ENCODE results near the gene NPLOC4.

Gene NPLOC4

GRCh38 chr17:81664051-81664470 is 27.1 kb upstream of the NPLOC4 start:
- 92 to 96% methylated on average over 7 of the region's 7 CpGs for WGBS, 2 experiments
- no peaks in the 10 kb centered on the region for H3K27me3 ChIP-seq (ENCODE audit: control insufficient read depth, insufficient read depth, low read length, poor library complexity, severe bottlenecking)
- peaks cover 5% of the 10 kb centered on the region for H3K4me1 ChIP-seq (ENCODE audit: control insufficient read depth, insufficient read depth, low read length)
- peaks cover 3% of the 10 kb centered on the region for H3K36me3 ChIP-seq (ENCODE audit: control insufficient read depth, insufficient read depth, low read length)
- no peak overlapping the region for H3K4me3 ChIP-seq (ENCODE audit: insufficient read depth, low read depth, low read length)
- no peaks in the 10 kb centered on the region for H3K9me3 ChIP-seq (ENCODE audit: control insufficient read depth, low read length)
- H3K27ac ChIP-seq (ENCODE audit: insufficient read depth, low read depth, low read length, poor library complexity, severe bottlenecking), result no peak overlapping the region

- 95% methylated on average over 4 of the region's 4 CpGs for WGBS, 2 experiments
- no peak overlapping the region for H3K4me3 ChIP-seq (ENCODE audit: insufficient read depth, low read depth, low read length)
Measured at GRCh38 chr17:81662002-81662401, 25.1 kb upstream of the NPLOC4 start.

DNA sequence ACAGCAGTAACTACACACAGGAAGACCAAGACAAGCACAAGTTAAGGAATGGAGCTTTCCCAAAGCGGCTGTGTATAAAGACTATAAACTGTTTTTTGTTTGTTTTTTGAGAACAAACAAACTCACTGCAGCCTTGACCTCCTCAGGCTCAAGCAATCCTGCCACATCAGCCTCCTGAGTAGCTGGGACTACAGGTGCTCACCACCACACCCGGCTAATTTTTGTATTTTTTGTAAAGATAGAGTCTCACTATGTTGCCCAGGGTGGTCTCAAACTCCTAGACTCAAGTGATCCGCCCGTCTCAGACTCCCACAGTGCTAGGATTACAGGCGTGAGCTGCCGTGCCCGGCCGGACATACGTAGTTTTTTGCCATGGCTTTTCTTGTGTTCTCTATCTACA is 23.5 kb upstream of the NPLOC4 start:
- no peaks in the 10 kb centered on the region for H3K36me3 ChIP-seq (ENCODE audit: control insufficient read depth, insufficient read depth, low read length)
- no peaks in the 10 kb centered on the region for H3K9me3 ChIP-seq (ENCODE audit: control insufficient read depth, low read length)
- no peak overlapping the region for H3K4me3 ChIP-seq (ENCODE audit: insufficient read depth, low read depth, low read length)
- WGBS, 2 experiments, result 94% methylated on average over 9 of the region's 9 CpGs
- no peaks in the 10 kb centered on the region for H3K27me3 ChIP-seq (ENCODE audit: control insufficient read depth, insufficient read depth, low read length, poor library complexity, severe bottlenecking)
- no peak overlapping the region for H3K27ac ChIP-seq (ENCODE audit: insufficient read depth, low read depth, low read length, poor library complexity, severe bottlenecking)
- H3K4me1 ChIP-seq (ENCODE audit: control insufficient read depth, insufficient read depth, low read length), result no peaks in the 10 kb centered on the region

More at GRCh38 chr17:81662002-81662401, 25.1 kb upstream of the NPLOC4 start:
- H3K36me3 ChIP-seq (ENCODE audit: control insufficient read depth, insufficient read depth, low read length), result no peaks in the 10 kb centered on the region
- H3K27ac ChIP-seq (ENCODE audit: insufficient read depth, low read depth, low read length, poor library complexity, severe bottlenecking), result no peak overlapping the region
- no peaks in the 10 kb centered on the region for H3K27me3 ChIP-seq (ENCODE audit: control insufficient read depth, insufficient read depth, low read length, poor library complexity, severe bottlenecking)
- no peaks in the 10 kb centered on the region for H3K9me3 ChIP-seq (ENCODE audit: control insufficient read depth, low read length)
- no peaks in the 10 kb centered on the region for H3K4me1 ChIP-seq (ENCODE audit: control insufficient read depth, insufficient read depth, low read length)

DNA sequence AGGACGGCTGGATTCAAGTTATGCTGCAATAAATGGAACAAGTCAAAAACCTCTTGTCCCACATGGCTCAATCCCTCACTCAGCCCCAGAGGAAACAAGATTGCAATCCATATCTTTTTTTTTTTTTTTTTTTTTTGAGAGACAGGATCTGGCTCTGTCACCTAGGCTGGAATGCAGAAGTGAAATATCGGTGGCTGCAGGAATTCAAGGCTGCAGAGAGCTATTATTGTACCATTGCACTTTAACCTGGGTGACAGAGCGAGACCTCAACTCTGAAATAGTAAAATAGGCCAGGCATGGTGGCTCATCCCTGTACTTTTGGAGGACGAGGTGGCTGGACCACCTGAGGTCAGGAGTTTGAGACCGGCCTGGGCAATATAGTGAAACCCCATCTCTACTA is 22.1 kb upstream of the NPLOC4 start:
- Histone ChIP-seq H3K27me3 (ENCODE audit: control insufficient read depth, insufficient read depth, low read length, poor library complexity, severe bottlenecking) (no peaks in the 10 kb centered on the region), H3K27ac (ENCODE audit: insufficient read depth, low read depth, low read length, poor library complexity, severe bottlenecking) (no peak overlapping the region), H3K4me1 (ENCODE audit: control insufficient read depth, insufficient read depth, low read length) (no peaks in the 10 kb centered on the region), H3K36me3 (ENCODE audit: control insufficient read depth, insufficient read depth, low read length) (no peaks in the 10 kb centered on the region), H3K4me3 (ENCODE audit: insufficient read depth, low read depth, low read length) (no peak overlapping the region), H3K9me3 (ENCODE audit: control insufficient read depth, low read length) (no peaks in the 10 kb centered on the region)
- WGBS, 2 experiments, result 91 to 93% methylated on average over 5 of the region's 5 CpGs

DNA sequence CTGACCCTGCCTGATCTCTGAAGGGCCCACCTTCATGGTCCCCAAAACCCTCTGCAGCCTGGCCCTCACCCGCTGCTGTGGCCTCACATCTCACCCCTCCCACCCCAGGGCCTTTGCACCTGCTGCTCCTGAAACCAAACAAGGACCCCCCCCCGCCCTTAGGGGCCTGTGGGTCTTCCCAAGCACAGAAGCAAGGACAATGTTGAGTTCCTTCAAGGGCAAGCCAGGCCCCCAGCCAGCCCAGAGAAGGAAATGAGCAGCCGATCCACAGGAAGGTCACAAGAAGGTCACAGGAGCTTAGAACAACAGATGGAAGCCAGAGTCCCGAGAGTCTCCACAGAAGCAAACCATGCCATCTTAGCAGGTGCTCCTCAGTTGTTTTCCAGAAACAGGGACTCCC is 19.9 kb upstream of the NPLOC4 start:
- H3K4me1 ChIP-seq (ENCODE audit: control insufficient read depth, insufficient read depth, low read length), result no peaks in the 10 kb centered on the region
- H3K4me3 ChIP-seq (ENCODE audit: insufficient read depth, low read depth, low read length), result no peak overlapping the region
- H3K27ac ChIP-seq (ENCODE audit: insufficient read depth, low read depth, low read length, poor library complexity, severe bottlenecking), result no peak overlapping the region
- 86 to 89% methylated on average over 4 of the region's 4 CpGs for WGBS, 2 experiments
- no peaks in the 10 kb centered on the region for H3K36me3 ChIP-seq (ENCODE audit: control insufficient read depth, insufficient read depth, low read length)
- no peaks in the 10 kb centered on the region for H3K9me3 ChIP-seq (ENCODE audit: control insufficient read depth, low read length)
- H3K27me3 ChIP-seq (ENCODE audit: control insufficient read depth, insufficient read depth, low read length, poor library complexity, severe bottlenecking), result no peaks in the 10 kb centered on the region

GRCh38 chr17:81656118-81656743 is 19.3 kb upstream of the NPLOC4 start, which contains the start of gene PDE6G:
PDE6G (minus strand) TSS chr17:81656542; CDS start chr17:81653305, 3,237 bp downstream.
- no peaks in the 10 kb centered on the region for H3K9me3 ChIP-seq (ENCODE audit: control insufficient read depth, low read length)
- no peaks in the 10 kb centered on the region for H3K4me1 ChIP-seq (ENCODE audit: control insufficient read depth, insufficient read depth, low read length)
- no peak within 1 kb of the TSS for H3K27ac ChIP-seq (ENCODE audit: insufficient read depth, low read depth, low read length, poor library complexity, severe bottlenecking)
- H3K4me3 ChIP-seq (ENCODE audit: insufficient read depth, low read depth, low read length), result no peak within 1 kb of the TSS
- H3K27me3 ChIP-seq (ENCODE audit: control insufficient read depth, insufficient read depth, low read length, poor library complexity, severe bottlenecking), result no peaks in the 10 kb centered on the region
- no peaks in the 10 kb centered on the region for H3K36me3 ChIP-seq (ENCODE audit: control insufficient read depth, insufficient read depth, low read length)
- WGBS, 2 experiments, result 88 to 89% methylated on average over 15 of the region's 15 CpGs

GRCh38 chr17:81655378-81656117 is 18.6 kb upstream of the NPLOC4 start:
- H3K9me3 ChIP-seq (ENCODE audit: control insufficient read depth, low read length), result no peaks in the 10 kb centered on the region
- H3K4me1 ChIP-seq (ENCODE audit: control insufficient read depth, insufficient read depth, low read length), result no peaks in the 10 kb centered on the region
- no peaks in the 10 kb centered on the region for H3K36me3 ChIP-seq (ENCODE audit: control insufficient read depth, insufficient read depth, low read length)
- no peak overlapping the region for H3K27ac ChIP-seq (ENCODE audit: insufficient read depth, low read depth, low read length, poor library complexity, severe bottlenecking)
- 91% methylated on average over 18 of the region's 18 CpGs for WGBS, 2 experiments
- no peaks in the 10 kb centered on the region for H3K27me3 ChIP-seq (ENCODE audit: control insufficient read depth, insufficient read depth, low read length, poor library complexity, severe bottlenecking)
- no peak overlapping the region for H3K4me3 ChIP-seq (ENCODE audit: insufficient read depth, low read depth, low read length)

- H3K9me3 ChIP-seq (ENCODE audit: control insufficient read depth, low read length), result no peaks in the 10 kb centered on the region
- H3K36me3 ChIP-seq (ENCODE audit: control insufficient read depth, insufficient read depth, low read length), result no peaks in the 10 kb centered on the region
- H3K4me3 ChIP-seq (ENCODE audit: insufficient read depth, low read depth, low read length), result no peak overlapping the region
- peaks cover 4% of the 10 kb centered on the region for H3K4me1 ChIP-seq (ENCODE audit: control insufficient read depth, insufficient read depth, low read length)
- no peak overlapping the region for H3K27ac ChIP-seq (ENCODE audit: insufficient read depth, low read depth, low read length, poor library complexity, severe bottlenecking)
- peaks cover 13% of the 10 kb centered on the region for H3K27me3 ChIP-seq (ENCODE audit: control insufficient read depth, insufficient read depth, low read length, poor library complexity, severe bottlenecking)
- 43 to 46% methylated on average over 27 of the region's 27 CpGs for WGBS, 2 experiments
Measured at GRCh38 chr17:81652906-81653771, 16.2 kb upstream of the NPLOC4 start.

GRCh38 chr17:81651692-81652091 is 14.8 kb upstream of the NPLOC4 start:
- H3K4me3 ChIP-seq (ENCODE audit: insufficient read depth, low read depth, low read length), result no peak overlapping the region
- no peaks in the 10 kb centered on the region for H3K9me3 ChIP-seq (ENCODE audit: control insufficient read depth, low read length)
- no peak overlapping the region for H3K27ac ChIP-seq (ENCODE audit: insufficient read depth, low read depth, low read length, poor library complexity, severe bottlenecking)
- 92 to 94% methylated on average over 10 of the region's 10 CpGs for WGBS, 2 experiments
- H3K27me3 ChIP-seq (ENCODE audit: control insufficient read depth, insufficient read depth, low read length, poor library complexity, severe bottlenecking), result peaks cover 27% of the 10 kb centered on the region
- no peaks in the 10 kb centered on the region for H3K36me3 ChIP-seq (ENCODE audit: control insufficient read depth, insufficient read depth, low read length)
- peaks cover 4% of the 10 kb centered on the region for H3K4me1 ChIP-seq (ENCODE audit: control insufficient read depth, insufficient read depth, low read length)

DNA sequence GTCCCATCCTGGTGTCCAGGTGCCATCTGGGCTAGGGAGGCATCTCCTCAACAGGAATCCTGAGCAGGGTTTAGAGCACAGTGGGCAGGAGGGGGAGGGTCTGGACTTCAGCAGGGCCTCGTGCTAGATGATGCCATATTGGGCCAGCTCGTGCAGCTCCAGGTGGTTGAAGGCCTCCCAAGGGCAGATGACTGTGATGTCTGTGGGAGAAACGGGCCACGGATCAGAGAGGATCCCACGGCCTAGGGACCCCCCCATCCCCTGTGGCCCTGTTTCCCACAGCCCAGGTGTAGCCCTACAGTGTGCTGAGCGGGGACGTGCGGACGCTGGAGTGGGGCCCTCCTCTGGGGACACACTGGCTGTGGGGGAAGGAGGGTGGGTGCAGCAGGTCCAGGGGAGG is 14.0 kb upstream of the NPLOC4 start:
- 89 to 92% methylated on average over 9 of the region's 9 CpGs for WGBS, 2 experiments
- peaks cover 4% of the 10 kb centered on the region for H3K4me1 ChIP-seq (ENCODE audit: control insufficient read depth, insufficient read depth, low read length)
- no peak overlapping the region for H3K27ac ChIP-seq (ENCODE audit: insufficient read depth, low read depth, low read length, poor library complexity, severe bottlenecking)
- H3K27me3 ChIP-seq (ENCODE audit: control insufficient read depth, insufficient read depth, low read length, poor library complexity, severe bottlenecking), result peaks cover 29% of the 10 kb centered on the region
- H3K9me3 ChIP-seq (ENCODE audit: control insufficient read depth, low read length), result no peaks in the 10 kb centered on the region
- no peak overlapping the region for H3K4me3 ChIP-seq (ENCODE audit: insufficient read depth, low read depth, low read length)
- H3K36me3 ChIP-seq (ENCODE audit: control insufficient read depth, insufficient read depth, low read length), result no peaks in the 10 kb centered on the region

All from ectodermal cell (in vitro differentiated cells).